ENCODE measurements around the gene FIGLA.

- TF ChIP-seq CTCF (conservative IDR thresholded peaks at IDR 0.05): peak; percentile 68
- no peak for TF ChIP-seq ZFX (IDR thresholded peaks at IDR 0.05)
These were observed 923 bp downstream of the FIGLA start for GRCh38 chr2:70789304-70790135.

Data from C4-2B (cell line).